GM21576 (cell line): ENCODE results near the gene NID1.
"Not testable (repeated sequence)": the region's sequence is repeated elsewhere in the genome, so short reads cannot be mapped to it uniquely, and the experiment has no call there.

Experiments
- ATAC-seq: cut with Tn5 transposase; IDR thresholded peaks from one replicate; pipeline ENCODE4 v1.9.1; 2021; ENCODE audit warnings: mild to moderate bottlenecking, moderate library complexity; ENCODE audit not compliant: unreplicated experiment

Gene NID1

DNA sequence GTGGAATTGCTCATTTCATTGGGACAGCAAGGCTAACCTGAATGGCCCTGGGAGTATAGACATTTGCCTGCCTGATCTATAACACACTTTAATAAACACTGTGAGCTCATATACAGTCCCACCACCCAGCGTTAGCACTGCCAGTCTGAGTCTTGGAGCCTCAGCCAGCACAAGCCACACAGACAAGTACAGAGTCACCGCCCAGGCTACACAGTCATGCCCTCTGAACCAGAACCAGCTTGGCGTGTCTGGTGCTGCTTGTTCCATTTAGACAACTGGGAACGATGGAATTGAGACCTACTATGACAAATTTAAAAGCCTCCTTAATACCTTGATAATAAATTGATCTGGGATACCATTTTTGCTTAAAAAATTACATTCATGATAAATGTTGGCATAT lies 31.6 kb downstream of the NID1 start:
- ATAC-seq: no peak

DNA sequence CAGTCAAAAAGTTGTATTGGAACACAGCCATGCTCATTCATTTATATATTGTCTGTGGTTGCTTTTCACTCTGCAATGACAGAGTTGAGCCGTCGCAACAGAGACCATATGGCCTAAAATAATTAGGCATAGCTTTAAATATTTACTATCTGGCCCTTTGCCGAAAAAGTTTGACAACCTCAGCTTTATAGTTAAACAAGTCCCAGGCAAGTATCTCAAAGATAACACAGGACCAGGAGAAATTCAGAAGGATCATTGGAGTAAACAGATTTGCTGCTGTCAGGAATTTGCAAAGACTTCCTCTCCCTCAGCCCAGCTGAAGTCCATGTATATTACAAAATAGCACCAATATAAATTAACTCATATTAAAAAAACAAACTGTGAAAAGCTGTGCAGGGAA lies 34.4 kb downstream of the NID1 start:
- no peak for ATAC-seq

DNA sequence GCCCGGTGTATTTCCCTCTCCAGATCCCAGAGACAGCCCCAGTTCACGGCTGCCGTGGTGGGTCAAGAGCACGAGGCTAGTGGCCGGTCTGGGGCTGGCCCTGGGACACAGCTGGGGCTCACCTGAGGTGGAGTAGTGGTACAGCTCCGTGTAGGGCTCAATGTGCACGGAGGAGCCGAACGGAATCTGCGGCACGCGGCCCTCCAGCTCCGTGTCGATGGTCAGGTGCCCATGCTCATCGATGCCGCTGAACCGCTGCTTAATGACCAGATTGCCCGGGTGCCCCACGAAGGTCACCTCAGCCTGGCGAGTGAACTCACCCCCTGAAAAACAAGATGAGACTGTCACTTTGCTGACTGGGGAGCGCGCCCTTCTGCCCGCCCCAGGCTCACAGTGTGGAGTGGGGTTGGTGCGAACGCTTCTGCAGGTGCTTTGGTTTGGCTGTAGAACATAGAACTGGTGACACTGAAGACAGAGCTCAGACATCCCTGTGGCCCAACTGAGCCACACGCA lies 35.4 kb downstream of the NID1 start:
- no peak for ATAC-seq

DNA sequence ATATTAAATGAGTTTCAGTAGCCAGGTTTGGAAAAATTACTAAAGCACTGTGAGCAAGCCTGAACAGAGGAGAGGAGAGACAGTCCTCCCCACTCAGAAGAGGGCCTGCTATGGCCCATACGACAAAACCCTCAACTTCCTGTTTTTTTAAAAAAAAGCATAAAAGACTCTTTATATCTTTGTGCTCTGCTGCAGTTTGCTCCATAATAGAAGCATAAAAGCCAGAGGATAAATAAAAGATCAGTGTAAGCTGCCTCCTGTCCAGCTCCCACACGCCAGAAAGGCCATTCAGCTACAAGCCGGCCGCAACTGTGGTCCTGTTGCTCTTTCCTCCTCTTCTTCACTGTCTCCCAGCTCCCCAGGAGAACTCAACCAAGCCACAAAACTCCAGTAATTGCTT lies 37.8 kb downstream of the NID1 start:
- ATAC-seq: no peak

DNA sequence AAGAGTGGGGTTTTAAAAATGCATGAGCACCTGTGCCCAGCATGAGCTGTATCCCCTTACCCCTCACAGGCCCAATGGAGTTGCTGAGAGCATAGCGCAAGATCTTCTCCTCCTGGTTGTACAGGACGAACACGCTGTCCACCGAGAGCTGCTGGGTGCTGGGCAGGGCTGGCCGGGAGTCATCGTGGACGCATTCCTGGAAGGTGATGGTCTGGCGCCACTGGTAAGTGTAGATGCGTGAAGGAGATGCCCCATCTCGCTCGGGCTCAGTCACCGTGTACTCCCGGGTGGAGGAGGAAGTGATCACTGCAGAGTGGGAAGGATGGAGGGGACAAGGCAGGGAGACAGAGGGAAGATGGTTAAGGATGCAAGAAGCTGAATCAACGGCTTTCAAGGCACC lies 39.1 kb downstream of the NID1 start:
- ATAC-seq: no peak

DNA sequence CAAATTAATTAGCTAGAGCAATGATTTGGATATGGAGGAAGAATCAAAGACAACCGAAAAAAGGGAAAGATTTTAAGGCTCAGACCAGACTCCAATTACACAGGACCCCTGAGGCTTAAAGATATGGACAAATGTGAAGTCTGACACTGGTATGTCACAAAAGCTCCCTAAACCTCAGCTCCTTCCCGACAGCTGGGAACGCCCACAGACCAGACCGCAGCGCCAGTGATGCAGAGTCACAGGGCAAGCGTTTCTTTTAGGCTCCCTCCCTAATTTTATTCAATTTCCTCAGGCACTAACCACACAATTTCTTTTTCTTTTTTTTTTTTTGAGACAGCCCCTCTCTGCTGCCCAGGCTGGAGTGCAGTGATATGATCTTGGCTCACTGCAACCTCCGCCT lies 40.2 kb downstream of the NID1 start:
- ATAC-seq: no peak

DNA sequence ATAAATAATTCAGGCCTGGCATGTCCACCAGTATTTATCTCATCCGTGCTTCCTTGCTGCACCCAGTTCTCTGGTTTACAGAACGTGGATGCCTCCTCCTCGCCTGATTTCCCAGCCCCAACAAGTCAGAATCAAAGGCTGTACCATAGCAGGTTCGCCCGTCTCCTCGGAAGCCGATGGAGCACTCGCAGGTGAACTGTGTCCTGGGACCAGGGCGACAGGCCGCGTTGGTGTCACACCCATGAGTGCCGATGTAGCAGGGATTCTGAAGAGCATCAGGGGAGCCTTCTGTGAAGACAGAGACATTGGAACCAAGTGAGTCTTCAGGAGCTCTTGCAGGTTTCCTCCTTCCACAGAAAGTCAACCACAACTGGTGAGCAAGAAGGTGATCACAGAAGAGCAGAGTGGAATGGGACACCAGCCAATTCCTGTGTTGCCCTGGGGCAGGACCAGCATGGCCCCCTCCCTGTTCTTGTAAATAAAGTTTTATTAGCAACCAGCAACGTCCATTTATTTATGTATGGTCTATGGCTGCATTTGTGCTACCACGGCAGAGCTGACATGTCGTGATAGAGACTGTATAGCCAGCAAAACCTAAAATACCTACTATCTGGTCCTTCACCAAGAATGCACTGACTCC lies 40.8 kb downstream of the NID1 start:
- no peak for ATAC-seq

DNA sequence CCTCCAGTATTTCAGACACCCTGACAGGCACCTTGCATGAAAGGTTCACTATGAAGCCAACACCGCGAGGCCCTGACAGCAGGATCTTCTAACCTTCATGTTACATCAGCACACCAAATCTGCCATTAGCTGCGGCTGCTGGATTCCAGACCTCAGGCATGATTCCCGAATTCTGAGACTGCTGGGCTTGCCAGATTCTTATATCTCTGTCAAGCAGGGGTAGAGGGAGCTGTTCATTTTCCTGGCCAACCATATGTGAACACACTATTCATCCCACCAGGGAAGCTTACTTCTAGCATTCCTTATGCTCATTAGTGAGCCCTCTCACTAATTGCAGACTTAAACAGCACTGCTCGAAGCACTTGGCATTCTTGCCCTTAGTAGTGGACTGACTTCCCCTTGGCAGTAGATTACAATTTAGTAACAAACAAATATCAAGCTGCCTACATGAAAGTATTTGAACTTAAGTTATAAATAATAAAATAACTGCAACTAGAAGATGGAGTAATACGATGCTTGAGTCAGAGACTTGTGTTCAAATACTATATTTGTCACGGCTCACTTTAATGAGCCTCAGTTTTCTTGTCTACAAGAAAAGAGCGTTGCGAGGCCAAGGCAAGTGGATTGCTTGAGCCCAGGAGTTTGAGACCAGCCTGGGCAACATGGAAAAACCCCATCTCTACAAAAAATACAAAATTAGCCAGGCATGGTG lies 43.3 kb downstream of the NID1 start:
- no peak for ATAC-seq

DNA sequence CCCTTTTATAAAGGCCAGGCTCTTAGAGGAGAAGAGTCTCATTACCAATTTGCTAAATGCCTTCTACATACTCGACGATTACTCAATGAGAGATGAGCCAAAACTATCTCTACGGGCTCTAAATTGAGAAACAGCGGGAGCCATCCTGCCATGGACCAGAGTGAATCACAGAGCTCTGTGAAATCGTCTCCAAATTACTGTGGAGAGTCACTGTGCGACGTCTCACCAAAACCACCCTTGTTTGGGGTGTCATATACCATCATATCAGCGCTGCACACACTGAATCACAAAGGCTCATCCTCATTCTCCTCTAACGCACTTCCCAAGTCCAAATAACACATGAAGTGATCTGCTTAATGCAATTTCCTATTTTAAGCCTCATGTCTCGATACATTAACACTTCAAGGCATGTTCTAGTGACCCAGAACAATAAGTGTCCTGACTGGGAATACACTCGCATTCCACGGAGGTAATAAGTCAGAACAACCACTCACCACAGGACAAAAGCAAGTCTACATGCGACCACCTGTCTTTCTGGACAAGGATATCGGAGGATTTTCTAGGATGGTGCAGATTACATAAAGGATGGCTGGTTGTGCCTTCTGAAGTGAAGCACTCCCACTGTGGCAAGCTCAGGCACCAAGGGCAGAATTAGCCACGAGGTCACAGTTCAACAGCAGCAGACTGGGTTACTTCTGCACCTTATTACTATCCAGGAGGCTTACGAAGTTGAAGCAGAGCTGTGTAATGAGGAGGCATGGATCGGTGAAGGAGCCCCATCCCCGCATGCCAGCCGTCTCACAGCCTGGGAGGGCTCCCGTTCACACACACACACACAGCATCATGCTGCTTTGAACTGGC lies 44.3 kb downstream of the NID1 start:
- no peak for ATAC-seq

DNA sequence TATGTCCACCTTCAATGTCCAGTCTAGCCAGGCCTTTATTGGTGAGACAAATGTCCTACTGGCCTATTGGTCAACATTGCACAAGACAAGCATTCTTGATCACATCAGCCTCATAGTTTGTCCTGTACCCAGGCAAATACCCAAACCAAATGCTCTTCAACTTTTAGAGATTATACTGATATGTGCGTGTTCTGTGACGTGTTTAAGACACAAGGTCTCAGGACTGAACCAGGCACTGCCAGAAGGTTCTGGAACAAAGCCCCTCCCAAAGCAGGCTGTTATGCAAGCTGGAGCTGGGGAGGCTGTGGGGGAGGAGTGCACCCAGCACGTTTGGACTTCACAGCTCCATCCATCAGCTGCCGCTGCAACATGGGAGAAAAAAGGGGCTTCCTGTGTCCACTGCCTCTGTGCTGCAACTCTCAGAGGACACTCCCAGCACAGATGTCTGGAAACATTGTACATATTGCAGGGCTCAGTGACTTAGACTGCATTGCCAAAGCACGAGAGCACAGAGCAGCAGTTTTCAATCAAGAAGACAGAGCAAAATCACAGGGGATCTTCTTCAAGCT lies 45.9 kb downstream of the NID1 start:
- ATAC-seq: no peak

DNA sequence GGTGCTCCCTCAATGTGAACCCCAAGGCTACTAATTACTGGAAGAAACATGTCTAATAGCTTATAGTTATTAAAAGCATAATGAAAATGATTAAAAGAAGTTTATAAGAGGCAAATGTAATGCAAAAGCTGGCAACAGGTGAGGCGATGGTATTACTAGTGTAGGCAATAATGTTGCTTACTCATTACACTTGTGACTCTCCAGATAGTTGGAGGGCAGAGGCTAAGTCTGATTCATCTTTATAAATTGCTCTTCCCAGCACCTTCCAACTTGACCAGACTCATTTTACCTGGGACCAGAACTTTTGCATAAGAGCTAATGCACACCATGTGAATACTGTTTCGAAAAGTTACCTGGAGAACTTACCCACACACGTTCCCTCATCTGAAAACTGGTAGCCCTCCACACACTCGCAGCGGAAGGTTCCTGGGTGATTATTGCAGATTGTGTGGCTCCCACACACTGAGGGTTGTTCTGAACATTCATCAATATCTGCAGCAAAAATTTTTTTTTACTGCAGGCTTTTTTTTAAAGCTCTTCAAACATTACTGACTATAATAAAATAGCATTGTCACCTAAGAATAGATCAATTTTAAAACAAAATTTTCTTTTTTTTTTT lies 48.0 kb downstream of the NID1 start:
- ATAC-seq: no peak

DNA sequence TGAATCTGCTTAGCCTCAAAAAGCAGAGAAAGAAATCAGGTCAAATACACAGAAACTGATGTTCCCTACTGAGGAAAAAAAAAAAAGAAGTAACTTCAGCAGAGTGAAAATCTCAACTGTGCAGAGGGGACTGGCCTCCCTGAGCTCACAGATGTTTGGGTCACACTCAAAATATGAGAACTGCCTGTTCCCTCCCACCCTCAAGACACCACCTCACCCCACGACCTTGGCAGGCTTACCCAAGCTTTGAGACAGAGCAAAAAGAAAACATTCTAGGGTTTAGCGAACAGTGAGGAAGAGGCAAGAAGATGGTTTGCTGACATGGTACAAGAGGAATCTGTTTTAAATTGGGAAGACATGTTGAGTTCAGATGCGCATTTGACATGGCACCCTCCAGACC lies 48.8 kb downstream of the NID1 start:
- ATAC-seq: no peak

DNA sequence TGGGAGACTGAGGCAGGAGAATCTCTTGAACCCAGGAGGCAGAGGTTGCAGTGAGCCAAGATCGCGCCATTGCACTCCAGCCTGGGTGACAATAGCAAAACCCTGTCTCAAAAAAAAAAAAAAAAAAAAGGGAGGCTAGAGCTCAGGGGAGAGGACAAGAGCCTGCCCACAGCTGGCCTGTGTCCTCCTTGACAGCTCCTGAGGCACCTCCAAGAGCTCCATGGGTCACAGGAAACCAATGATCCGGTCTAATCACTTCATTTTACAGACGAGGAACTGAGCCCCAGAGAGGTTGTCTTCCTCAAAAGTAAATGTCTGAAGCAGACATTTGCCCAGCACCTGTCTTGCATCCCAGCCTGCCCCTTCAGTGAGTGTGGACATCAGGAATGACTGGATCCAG lies 49.4 kb downstream of the NID1 start:
- ATAC-seq: no peak

DNA sequence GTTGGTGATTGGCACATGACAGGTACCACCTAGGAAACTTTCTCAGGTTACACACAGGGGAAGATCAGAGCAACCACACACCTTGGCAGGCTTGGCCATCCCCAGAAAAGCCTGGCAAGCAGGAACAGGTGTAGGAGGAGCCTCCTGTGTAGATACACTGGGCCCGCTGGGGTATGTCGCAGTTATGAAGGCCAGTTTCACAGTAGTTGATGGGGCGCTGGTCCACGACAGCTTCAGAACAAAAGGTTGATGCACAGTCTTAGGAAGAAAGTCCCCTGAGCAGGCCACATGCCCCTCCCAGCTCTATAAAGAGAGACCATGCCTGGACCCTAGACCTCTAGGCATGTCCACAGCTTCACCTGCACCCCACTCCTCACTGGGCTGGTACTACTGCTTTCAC lies 51.6 kb downstream of the NID1 start:
- ATAC-seq: no peak

DNA sequence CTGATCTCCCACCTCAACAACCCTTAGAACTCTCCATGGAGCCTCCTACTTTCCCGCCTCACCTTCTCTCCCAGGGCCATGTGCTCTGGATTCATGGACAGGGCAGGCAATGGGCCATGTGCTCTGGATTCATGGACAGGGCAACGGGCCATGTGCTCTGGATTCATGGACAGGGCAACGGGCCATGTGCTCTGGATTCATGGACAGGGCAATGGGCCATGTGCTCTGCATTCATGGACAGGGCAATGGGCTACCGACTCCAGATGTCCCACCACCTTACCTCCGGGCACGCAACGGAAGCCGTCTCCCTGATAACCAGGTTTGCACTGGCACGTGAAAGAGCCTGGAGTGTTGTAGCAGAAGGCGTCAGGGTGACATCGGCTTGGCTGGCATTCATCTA lies 53.2 kb downstream of the NID1 start:
- no peak for ATAC-seq

DNA sequence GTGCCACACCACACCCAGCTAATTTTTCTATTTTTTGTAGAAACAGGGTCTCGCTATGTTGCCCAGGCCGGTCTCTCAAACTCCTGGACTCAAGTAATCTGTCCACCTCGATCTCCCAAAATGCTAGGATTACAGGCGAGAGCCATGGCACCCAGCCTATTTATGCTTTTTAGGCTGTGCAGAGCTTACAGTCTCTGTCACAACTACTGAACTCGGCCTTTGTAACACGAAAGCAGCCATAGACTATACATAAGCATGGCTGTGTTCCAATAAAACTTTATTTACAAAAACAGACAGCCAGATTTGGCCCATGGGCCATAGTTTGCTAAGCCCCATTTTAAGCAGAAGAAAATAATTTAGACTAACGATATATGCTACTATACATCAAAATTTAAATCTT lies 54.4 kb downstream of the NID1 start:
- ATAC-seq: no peak

DNA sequence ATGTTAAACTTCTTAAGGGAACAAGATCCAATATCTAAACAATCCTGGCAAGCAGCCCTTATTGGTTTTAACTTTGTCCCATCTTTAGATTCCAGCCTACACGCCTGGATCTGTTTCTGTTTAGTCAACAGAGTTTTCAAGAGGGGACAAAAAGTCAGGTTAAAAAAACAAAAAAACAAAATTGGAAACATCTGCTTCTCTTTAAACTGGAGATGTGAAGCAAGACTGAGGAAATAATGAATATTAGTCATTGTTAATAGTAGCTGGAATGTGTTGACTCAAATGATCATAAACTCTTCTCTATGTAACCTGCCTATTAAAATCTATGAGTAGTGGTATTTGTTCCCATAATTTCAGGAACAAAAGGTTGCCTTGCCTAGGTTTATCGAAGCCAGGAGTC lies 55.0 kb downstream of the NID1 start:
- no peak for ATAC-seq

DNA sequence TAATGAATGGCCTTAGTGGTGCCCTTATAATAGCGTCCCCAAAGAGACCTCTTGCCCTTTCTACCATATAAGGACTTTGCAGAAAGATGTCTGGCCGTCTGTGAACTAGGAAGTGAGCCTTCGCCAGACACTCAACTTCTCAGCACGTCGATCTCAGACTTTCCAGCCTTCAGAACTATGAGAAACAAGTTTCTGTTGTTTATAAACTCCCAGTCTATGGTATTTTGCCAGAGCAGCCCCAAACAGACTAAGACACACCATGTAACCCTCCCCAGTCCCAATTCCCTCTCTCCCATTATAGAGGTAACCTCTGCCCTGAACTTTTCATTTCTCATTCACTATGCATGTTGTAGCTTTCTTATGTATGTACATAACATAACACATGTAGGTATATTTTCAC lies 55.7 kb downstream of the NID1 start:
- ATAC-seq: no peak

DNA sequence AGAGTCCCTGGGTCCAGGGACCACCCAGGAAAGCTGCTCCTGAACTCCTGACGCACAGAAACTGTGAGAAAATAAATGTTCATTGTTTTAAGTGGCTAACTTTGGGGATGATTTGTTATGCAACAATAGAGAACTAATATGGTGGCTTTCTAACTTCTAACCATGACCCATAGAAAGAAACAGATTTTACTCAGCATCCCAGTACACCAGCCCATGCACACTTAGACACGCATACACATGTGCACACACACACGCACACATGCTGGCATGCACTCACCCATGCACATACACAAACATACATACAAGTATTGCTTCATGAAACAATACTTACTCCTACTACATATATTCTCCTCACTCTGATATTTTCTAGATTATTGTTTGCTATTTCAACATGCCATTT lies 57.1 kb downstream of the NID1 start:
- ATAC-seq: no peak

DNA sequence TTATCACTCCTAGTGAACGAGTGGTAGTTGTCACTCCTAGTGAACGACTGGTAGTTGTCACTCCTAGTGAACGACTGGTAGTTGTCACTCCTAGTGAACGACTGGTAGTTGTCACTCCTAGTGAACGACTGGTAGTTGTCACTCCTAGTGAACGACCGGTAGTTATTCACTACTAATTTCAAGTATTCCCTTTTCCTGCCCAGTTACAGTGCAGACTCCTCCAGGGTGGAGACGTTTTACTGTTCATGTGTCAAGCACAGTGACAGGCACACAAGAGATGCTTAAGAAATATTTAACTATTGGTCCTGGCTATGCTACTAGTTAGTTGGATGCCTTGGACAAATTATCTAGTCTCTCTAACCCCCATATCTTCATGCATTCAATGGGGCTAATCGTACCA lies 61.8 kb downstream of the NID1 start:
- ATAC-seq: not testable (repeated sequence)

DNA sequence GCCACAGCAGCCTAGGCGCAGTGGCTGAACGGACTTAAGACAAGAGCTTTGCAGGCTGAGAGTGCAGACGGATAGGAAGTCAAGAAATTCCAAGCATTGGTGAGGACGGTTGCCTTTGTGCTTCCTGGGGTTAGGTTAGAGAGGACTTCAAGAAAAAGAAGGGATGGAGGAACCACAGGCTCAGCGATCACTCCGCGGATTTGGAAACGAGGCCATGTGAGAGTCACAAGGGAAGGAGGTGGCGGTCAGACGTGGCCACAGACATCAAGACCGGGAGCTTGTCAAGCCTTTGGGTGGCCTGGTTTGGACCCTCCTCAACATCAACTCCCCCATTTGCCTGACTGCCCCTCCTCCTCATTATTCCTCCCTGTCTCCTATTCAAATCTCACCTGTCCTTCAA lies 62.3 kb downstream of the NID1 start:
- no peak for ATAC-seq
